SHP77 (cell line): Measurements from ENCODE around the gene MIPEP.
"Not testable (repeated sequence)": the region's sequence is repeated elsewhere in the genome, so short reads cannot be mapped to it uniquely, and the experiment has no call there.

Experiments
- DNase-seq, 2 experiments: peaks; one replicate each; lab custom pipeline; 2025; lab: John Stamatoyannopoulos, UW

Gene MIPEP

GRCh38 chr13:23889615-23890607 is 711 bp upstream of the MIPEP start:
- DNase-seq = peak in 1 of 2 experiments; percentile 28

- not testable (repeated sequence) for DNase-seq
These were observed 4.8 kb downstream of the MIPEP start for GRCh38 chr13:23884361-23884760.

GRCh38 chr13:23883255-23883654 is 5.9 kb downstream of the MIPEP start:
- DNase-seq = no peak

- not testable (repeated sequence) for DNase-seq
These were observed 7.8 kb downstream of the MIPEP start for GRCh38 chr13:23881402-23881800.

DNA sequence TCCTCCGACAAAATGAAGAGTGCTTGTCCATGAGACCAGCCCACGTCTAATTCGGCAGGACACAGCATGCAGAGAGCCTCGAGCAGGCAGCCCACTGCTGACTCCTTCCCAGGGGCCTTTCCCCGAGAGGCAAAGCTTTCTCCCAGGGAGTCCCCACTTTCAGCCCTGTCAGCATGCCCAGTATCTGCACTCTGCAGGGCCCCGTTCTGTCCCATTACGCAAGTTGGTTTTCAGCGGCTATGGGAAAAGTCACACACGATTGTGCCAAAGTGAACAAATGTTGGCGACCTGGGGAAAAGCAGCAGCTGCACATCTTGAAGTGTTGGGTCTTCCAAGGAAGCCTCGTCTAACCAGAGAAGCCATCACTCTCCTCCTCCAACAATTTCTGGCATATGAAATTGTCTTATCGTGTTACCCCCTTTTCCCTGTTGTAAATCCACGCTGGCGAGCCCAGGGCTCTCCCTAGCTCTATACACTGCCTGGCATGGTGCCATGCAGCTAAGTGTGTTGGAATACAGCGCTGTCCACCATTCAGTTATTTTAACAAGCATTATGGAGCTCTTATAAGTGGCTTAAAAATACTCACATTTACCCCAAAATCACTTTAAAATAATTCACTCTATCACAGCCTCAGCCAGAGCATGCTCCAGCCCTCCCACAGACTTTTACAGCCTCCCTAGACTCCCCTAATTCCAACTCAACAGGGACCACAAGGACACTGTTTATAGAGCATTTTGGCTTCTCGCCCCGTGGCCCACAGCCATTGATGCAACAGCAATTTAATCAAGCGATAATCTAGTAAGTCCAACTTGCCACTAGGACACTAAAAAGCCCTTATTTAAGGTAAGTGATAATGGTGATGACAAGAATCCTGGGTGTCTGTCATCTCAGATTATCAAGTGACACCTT is 8.5 kb downstream of the MIPEP start:
- not testable (repeated sequence) for DNase-seq

- no peak for DNase-seq
These were observed 11.9 kb downstream of the MIPEP start for GRCh38 chr13:23877286-23877685.

GRCh38 chr13:23876265-23876664 is 12.9 kb downstream of the MIPEP start:
- DNase-seq = peak; percentile 7 to 9

GRCh38 chr13:23871616-23872220 is 17.5 kb downstream of the MIPEP start:
- DNase-seq = peak; percentile 3 to 4

DNA sequence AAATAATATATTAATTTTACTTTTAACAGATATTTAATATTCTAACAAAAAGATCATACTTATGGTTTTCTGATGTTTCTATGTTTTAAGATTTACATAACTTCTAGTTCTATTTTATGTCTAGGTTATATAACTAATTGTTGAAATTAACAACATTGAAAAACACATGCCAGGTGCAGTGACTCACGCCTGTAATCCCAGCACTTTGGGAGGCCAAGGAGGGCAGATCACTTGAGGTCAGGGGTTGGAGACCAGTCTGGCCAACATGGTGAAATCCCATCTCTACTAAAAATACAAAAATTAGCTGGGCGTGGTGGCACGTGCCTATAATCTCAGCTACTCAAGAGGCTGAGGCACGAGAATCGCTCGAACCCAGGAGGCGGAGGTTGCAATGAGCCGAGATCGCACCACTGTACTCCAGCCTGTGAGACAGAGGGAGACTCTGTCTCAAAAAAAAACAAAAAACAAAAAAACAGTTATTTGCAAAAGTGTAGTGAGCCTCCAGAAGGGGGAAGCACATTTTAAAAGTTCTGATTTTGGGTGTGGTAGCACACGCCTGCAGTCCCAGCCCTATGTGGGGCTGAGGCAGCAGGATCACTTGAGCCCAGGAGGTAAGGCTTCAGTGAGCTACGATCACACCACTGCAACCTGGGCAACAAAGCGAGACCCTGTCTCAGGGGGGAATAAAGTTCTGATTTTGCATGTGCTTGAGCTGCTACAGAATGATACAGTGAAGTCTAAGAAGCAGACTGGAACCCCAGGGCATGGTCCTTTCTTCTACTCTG is 18.7 kb downstream of the MIPEP start:
- DNase-seq = no peak

DNA sequence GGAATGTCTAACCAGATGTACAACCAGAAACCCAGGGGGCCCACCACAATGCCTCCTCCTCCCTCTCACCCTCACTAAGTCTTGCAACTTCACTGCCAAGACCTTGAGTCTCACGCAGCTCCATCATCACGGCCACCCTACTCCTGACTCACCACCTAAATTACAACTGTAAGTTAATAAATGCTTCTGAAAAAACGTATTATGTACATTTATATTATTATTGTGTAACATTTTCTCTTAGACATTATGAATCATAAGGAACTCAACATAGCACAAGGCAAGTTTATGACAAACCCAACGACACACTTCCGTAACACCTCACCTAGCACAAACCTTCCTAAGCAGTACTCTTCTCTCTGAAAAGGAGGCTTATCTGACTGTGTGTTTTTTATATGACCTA is 20.7 kb downstream of the MIPEP start:
- DNase-seq = no peak

DNA sequence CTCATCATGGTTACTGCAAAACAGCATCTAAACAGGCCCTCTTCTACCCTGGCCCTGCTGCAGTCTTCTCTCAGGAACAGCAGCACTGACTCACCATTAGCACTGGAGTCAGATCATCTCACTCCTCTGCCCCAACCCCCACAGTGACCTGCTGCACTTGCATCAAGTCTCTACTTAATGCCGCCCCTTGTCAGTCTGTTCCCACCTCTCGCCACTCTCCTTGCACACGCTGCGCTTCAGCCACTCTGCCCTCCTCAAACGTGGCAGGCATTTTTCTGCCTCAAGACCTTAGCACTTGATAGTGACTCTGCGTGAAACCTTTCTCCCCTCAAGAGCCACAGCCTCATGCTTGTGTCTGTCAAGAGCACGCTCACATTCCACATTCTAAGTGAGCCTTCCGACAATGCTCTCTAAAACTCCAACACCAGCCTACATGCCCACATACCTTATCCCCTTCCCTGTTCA is 22.1 kb downstream of the MIPEP start:
- DNase-seq = no peak

- DNase-seq = no peak
These were observed 22.7 kb downstream of the MIPEP start for GRCh38 chr13:23866420-23867026.

DNA sequence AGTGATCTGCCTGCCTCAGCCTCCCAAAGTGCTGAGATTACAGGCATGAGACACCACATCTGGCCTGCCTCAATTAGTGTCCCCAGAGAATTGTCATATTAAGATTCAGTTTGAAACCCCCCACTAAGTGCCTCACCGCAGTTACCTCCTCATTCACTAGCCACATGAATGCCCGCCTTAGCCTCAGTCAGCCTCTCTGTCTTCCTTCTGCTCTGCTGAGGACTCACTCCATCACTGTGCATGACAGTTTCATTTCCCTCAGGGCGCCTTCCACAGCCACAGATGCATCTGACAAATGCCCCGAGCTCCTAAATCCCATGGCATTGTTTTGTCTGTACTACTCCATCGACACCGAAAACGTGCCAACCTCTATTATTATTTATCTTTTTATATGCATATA is 23.3 kb downstream of the MIPEP start:
- DNase-seq = no peak

- no peak for DNase-seq
These were observed 24.2 kb downstream of the MIPEP start for GRCh38 chr13:23865026-23865425.

DNA sequence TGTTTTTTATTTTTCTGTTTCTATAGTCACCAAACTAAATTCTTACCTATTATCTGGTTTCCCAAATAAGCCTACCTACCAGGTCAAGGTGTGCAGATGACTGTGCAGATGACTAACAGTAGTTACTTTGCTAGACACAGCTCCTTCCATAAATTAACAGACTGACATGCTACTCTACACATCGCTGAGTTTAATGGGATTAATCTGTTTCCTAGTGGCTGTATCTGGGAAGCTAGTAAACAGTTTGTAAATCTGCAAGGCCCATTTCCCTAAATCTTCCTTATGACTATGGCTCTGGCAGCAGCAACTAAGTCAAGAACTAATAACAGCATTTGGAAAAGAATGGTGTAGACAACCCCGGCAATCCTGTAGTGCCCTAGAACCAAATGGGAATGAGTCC is 27.9 kb downstream of the MIPEP start:
- no peak for DNase-seq

GRCh38 chr13:23859904-23860303 is 29.3 kb downstream of the MIPEP start:
- DNase-seq = no peak

GRCh38 chr13:23859455-23859854 is 29.7 kb downstream of the MIPEP start:
- no peak for DNase-seq

DNA sequence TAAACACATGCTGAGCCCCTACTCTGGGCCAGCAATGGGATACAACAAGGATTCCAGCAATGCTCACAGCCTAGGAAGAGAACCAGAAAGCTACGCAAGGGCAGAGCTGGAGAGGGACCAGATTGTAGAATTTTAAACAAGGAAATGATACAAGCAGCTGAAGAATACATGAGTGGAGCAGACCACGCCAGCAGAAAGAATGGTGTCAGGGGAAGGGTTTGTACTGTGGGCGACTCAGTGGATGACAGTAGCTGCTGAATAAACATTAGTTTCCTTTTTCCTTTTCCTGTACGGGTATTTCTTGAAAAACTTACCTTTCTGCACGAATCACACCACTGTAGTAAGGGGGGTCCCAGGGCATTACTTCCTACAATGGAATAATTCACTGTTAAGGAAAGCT is 30.7 kb downstream of the MIPEP start:
- DNase-seq = no peak

DNA sequence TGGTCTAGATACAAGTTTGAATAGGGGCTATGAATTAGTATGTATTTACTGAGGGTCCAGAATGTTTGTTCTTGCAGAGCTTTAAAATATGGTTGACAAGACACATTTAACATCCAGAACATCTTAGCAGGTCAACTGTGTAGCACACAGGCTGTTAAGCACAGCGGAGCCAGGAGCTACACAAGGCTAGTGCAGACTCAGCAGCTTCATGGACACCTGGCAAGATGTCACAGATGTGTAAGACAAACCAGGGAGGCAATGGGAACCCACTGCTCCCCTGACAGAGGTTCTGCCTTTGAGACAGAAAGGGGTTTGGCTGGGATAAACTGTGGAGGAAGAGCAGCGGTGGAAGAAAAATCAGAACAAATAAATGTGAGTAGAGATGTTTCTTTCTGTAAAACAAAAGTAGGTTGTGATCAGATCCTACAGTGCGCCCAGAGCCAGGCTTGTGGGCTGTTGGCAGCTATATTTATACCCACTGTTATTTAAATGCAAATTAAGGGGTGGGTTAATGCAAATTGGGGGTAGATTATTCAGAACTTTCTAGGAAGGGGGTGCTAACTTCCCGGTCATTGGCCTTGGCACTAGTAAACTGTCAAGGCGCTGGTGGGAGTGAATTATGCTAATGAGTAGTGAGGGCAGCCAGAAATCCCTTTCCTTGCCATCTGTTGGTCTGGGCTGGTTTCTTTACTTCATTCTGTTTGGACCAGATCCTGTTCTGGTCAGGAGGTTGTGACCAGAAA is 33.0 kb downstream of the MIPEP start:
- no peak for DNase-seq

- no peak for DNase-seq
These were observed 33.8 kb downstream of the MIPEP start for GRCh38 chr13:23855360-23855759.
